ENCODE results near the gene GET4.

DNA sequence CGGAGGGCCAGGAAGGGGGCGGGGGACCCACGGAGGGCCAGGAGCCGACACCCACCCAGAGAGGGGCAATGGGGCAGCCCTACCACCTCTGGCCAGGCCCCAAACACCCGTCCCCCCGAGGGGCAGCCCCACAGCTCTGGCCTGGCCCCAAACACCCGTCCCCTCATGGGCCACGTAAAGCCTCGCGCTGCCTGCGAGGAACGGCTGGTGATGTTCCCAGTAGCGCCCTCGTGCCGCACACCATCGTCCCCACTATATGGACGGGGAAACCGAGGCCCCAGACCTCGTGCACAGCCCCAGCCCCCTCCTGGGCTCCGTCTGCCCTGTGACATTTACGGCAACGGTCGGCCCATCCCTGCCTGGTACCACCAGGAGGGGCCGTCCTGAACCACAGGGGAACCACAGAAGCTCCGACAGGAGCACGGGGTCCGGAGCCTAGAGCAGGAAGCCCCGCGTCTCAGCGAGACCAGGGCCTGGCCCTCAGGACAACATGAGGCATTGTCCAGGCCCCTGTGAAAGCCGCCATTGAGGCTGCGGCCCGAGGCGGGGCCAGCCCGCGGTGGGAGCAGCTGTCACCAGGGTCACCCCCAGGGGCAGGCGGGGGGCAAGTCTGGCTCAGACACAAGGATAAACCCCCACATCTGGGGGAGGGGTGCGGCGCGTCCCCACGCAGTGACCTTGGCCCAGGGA lies 35.6 kb downstream of the GET4 start:
- TF ChIP-seq CTCF (IDR thresholded peaks at IDR 0.05) = no peak
- TF ChIP-seq POLR2A (IDR thresholded peaks at IDR 0.05) = no peak
